ENCODE measurements around the gene LIPC.
A peak's percentile ranks its signal among the peaks of the same experiment; 100 is the strongest.

The LIPC gene

GRCh38 chr15:58431221-58432149, at the start of gene LIPC:
LIPC (plus strand) TSS chr15:58431991; CDS start chr15:58432033, 42 bp downstream.
- no peak for DNase-seq (ENCODE audit: low read depth, low spot score)

- DNase-seq (ENCODE audit: low read depth, low spot score), result peak; percentile 0
Measured at GRCh38 chr15:58383876-58384275, 47.9 kb upstream of the LIPC start.

DNA sequence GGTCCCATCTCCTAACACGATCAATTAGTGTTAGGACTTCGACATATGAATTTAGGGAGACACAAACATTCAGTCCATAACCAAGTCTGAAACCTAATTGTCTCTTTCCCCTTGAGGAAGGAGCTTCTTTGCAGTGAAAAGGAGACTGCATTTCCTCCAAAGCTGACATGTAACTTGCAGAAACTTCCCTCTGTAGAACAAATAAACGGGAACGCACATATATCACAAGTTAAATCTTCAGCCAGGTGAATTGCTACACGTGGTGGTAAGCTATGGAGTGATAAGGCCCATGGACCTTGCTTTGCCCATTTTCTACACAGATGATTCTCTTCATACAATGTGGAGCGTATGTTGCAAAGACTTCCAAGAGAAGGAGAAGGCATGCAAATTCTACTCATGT, 47.1 kb upstream of the LIPC start:
- DNase-seq (ENCODE audit: low read depth, low spot score), result no peak

GRCh38 chr15:58386081-58386480, 45.7 kb upstream of the LIPC start:
- DNase-seq (ENCODE audit: low read depth, low spot score), result no peak

DNA sequence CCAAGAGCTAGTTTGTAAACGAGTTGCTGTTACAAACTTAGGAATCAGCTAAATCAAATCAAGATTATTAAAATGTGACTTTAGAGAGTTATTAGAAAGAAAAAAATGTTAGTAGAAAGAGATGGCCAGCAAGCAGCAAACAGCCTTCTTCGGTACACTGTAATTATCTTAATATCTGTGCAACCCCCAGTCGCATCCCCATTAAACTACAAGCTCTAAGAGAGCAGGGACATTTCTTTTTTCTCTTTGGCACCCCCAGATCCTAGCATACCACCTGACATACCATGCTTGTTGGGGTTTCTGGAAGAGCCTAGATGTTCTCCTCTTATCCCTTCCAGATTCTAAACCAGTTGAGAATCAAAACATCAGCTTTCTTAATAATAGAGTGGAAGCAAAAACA, 45.1 kb upstream of the LIPC start:
- DNase-seq (ENCODE audit: low read depth, low spot score), result no peak

- no peak for DNase-seq (ENCODE audit: low read depth, low spot score)
Measured at GRCh38 chr15:58387130-58387529, 44.7 kb upstream of the LIPC start.

- DNase-seq (ENCODE audit: low read depth, low spot score), result no peak
Measured at GRCh38 chr15:58388211-58388610, 43.6 kb upstream of the LIPC start.

- no peak for DNase-seq (ENCODE audit: low read depth, low spot score)
Measured at GRCh38 chr15:58390118-58390517, 41.7 kb upstream of the LIPC start.

DNA sequence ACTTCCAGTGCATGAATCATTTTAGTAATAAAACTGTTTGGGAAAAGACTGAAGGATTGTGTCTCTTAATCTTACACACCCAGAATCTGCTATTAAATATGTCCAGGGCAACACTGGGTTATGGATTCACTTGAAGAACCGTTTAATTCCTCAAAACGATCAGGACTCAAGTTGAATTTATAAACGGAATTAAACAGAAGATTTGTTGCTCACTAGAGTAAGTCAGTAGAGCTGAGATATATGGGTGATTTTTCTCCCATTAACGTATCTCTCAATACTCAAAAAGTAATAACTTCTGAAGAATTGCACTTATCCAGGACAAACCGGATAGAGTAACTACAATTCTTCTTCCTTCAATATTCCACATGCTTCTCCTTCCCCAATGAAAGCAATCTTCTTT, 41.1 kb upstream of the LIPC start:
- no peak for DNase-seq (ENCODE audit: low read depth, low spot score)

DNA sequence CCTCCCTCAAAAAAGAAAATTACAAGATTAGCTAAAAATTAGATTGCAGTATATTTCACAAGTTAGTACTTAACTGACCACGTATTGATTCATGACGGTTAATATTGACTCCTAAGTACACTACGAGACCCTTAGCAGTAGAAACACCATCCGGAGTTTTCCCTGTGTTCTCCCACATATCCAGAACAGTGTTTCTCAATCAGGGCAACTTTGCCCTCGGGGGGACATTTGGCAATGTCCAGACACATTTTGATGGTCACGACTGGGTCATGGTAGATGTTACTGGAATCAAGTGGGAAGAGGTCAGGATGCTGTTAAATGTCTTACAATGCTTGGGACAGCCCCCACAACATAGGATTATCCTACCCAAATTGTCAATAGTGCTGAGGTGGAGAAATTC, 40.7 kb upstream of the LIPC start:
- no peak for DNase-seq (ENCODE audit: low read depth, low spot score)

DNA sequence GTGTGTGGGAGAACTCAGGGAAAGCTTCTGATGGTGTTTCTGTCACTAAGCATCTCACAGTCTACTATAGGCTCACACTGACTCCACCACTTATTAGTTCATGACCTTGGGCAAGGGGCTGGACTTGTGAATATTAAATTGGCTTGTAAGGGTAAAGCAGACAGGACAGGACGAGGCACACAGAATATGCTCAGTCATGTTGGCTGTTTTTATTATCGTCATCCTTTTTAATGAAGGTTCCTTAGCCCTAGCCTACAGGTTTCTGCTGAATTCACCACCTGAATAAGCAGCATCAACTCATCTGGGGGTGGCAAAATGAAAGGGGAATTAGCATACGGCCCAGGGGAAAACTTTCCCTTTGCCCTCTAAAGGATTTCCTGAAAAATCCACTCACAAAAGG, 39.6 kb upstream of the LIPC start:
- no peak for DNase-seq (ENCODE audit: low read depth, low spot score)

DNA sequence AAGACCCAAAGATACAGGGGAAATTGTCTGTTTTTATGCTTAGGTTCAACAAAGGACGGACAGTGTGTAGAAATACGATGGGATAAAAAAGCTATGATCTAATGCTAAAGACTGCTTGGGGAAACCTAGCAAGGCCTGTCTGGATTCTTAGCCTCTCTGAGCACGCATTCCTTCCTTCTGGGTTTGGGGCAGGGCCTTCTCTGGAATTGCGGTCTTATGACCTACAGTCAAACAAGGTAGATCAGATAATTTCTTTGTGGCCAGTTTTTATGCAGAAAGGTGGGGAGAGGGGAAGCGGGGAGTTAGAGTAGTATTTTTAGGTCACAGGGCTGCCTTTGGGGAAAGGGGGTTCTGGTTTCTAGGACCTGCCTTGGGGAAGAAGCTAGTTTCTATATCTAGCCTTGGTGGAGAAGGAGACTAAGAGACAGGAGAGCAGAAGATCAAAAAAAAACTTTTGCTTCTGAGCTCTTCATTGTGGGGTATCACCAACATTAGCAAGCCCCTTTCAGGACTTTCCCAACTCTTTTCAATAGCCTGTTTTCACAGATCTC, 39.1 kb upstream of the LIPC start:
- DNase-seq (ENCODE audit: low read depth, low spot score), result no peak

- DNase-seq (ENCODE audit: low read depth, low spot score), result no peak
Measured at GRCh38 chr15:58393241-58393662, 38.5 kb upstream of the LIPC start.

- DNase-seq (ENCODE audit: low read depth, low spot score), result no peak
Measured at GRCh38 chr15:58396181-58396580, 35.6 kb upstream of the LIPC start.

GRCh38 chr15:58398071-58398470, 33.7 kb upstream of the LIPC start:
- DNase-seq (ENCODE audit: low read depth, low spot score), result no peak

- DNase-seq (ENCODE audit: low read depth, low spot score), result no peak
Measured at GRCh38 chr15:58398643-58399042, 33.1 kb upstream of the LIPC start.

DNA sequence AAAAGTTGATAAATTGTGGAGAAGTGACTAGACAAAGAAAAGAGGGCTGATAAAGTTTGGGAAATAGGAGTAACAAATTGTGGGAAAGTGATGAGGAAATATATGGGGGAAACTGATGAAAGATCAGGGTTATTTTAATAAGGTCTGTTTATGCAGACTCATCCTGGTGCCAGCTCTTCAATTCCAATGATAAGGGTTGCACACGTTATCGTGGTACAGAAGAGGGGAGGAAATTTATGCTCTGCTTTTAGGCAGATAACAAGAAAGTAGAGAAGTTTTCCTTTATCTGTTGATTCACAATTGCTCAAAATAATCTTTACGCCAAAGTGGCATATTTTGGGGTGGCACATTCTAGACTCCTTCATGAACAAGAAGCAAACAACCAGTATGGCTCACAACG, 32.1 kb upstream of the LIPC start:
- DNase-seq (ENCODE audit: low read depth, low spot score), result no peak

DNA sequence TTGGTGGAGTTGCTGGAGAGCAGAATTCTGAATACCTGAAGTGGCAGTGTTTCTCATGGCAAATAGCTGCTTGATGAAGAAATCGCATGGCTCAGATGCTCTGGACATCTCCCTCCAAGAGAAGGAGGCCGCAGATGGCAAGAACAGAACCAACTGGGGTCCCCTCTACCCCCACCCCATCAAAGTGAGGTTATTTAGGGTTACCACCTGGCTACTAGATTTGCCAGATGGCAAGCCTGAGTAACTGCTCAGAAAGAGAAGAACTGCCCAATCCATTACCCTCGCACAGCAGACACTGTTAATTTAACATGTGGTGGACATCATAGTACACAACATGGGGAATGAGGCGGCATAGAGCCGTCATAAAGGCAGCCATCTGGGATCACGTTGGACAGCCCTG, 30.5 kb upstream of the LIPC start:
- DNase-seq (ENCODE audit: low read depth, low spot score), result no peak

DNA sequence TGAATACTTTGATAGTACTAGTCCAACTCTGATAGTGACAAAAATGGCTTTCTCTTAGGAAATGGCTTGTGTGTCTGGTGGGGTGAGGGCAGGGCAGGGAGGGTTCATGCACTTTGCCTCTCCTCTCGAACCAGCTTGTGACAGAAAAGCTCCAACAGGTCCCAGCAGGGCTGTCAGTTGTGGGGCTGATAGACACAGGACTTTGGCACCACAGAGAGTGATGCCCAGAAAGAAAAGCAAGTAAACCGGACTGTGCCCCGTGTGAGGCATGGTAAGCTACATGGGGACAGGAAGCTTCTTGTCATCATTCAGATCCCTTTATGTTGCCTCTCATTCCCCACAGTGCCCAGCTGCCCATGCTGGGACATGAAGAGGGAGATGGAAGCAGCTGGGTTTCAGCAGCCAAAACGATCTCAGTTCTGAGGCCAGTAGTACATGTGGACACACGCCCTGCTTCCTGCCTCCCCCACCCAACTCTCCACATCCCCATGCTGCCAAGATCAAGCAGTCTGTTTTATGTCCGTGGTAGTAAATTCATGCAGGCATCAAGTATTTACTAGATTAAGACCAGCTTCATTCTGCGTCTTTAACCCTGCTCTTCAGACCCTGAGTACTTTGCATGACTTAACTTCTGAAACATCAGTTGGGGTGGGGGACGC, 29.7 kb upstream of the LIPC start:
- DNase-seq (ENCODE audit: low read depth, low spot score), result no peak

- no peak for DNase-seq (ENCODE audit: low read depth, low spot score)
Measured at GRCh38 chr15:58403581-58403980, 28.2 kb upstream of the LIPC start.

DNA sequence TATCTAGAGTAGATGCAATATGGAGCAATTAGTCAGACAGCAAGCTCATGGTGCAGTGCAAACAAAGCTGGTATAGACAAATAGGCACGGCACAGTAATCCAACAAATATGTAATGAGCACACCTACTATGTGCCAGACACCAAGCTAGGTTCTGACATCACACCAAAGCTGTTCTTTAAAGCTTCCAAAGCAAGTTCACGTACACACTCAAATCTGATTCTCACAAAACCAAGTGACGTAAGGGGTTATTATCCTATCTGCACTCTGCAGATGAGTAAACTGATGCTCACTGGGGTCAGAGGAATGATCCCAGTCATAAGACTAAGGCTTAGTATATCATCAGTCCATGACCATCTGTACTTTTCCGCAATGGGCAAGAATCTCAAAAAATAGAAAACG, 27.8 kb upstream of the LIPC start:
- no peak for DNase-seq (ENCODE audit: low read depth, low spot score)

- no peak for DNase-seq (ENCODE audit: low read depth, low spot score)
Measured at GRCh38 chr15:58404722-58405121, 27.1 kb upstream of the LIPC start.

GRCh38 chr15:58405865-58406264, 25.9 kb upstream of the LIPC start:
- no peak for DNase-seq (ENCODE audit: low read depth, low spot score)
